NK-92 treated with Interleukin-12 subunit alpha and Interleukin-12 subunit beta, amount 100 ng/mL, for 24 hours (cell line): ENCODE data around the gene TRPM2.
"Not testable (repeated sequence)": the region's sequence is repeated elsewhere in the genome, so short reads cannot be mapped to it uniquely, and the experiment has no call there.

Experiments used
- DNase-seq: peaks from one replicate; lab custom pipeline; 2025; lab: John Stamatoyannopoulos, UW

Gene TRPM2

GRCh38 chr21:44397431-44398031, 44.1 kb downstream of the TRPM2 start:
- no peak for DNase-seq

DNA sequence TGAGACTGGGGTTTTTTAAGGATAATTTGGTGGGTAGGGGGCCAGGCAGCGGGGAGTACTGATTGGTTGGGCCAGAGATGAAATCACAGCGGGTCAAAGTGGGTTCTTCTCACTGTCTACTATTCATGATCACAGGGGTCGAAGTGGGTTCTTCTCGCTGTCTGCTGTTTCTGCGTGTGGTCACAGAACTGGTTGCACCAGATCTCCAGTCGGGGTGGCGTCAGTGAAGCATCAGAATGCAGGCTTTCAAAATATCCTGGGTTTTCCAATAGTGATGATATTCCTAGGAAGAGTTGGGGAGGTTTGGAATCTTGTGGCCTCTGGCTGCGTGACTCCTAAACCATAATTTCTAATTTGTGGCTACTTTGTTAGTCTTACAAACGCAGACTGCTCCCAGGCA, 45.1 kb downstream of the TRPM2 start:
- no peak for DNase-seq

GRCh38 chr21:44399151-44399954, 45.9 kb downstream of the TRPM2 start:
- no peak for DNase-seq

- no peak for DNase-seq
Measured at GRCh38 chr21:44399955-44400790, 46.8 kb downstream of the TRPM2 start.

GRCh38 chr21:44400791-44401385, 47.5 kb downstream of the TRPM2 start:
- DNase-seq, result no peak

- no peak for DNase-seq
Measured at GRCh38 chr21:44401386-44402160, 48.2 kb downstream of the TRPM2 start.

DNA sequence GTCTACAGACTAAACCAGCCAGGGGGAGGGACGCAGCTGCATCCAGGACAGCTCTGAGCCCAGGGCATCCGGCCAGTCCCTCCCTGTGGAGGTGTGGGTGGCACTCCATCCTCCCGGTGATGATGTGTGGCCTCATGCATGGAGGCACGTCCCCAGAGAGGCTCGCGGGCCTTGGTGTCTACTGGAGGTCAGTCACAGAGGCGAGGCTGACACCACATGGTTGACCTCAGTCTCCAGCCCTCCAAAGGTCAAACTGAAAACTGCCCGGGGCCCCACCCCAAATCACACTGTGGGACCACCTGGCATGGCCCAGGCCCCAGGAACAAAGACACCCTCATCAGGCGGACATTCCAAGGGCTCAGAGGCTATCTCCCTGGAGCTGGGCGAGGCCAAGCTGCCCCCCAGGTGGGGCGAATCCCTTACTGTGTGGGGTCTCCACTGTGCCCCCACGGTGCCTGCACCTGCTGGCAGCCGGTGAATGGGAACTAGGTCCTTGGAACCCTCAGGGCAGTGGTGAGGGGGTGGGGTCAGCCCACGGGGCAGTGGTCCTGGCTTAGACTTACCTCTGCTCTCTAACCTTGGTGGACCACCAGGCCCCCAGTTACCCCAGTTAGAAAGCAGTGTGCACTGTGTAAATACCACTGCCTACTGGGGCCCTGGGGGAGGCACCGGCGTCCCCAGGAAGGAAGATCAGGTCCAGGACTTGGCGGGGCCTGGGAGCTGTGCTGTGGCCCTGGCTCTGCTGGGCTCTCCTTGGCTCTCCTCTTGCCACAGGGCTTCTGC, 49.1 kb downstream of the TRPM2 start:
- no peak for DNase-seq

DNA sequence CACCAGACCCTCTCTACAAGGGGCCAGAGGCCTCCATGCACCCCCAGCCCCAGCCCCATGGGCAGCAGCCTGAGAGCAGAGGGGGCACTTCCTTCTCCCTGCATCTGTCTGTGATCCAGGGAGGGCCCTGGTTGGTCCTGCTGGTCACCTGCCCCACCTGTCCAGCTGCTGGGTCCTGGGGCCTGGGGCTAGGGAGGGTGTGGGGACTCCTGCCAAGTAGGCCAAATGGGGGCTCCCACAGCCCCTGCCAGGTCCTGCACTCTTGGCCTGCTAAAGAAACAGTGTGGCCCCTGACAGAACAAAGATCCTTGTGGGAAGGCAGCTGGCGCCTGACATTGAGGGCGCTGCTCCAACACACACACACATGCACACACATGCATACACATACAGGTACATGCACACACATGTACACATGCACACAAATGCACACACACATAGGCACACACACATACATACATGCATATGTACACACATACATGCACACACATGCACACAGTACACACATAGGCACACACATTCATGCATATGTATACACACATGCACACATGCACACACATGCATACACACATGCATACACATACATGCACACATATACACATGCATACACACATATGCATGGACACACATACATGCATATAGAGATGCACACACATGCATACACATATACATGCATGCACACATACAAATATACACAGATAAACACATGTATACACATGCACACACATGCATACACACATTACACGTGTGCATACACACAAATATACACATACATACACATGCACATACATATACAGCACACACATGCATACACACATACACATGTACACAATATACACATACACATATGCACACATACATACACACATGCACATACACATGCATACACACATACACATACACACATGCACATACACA, 49.9 kb downstream of the TRPM2 start:
- DNase-seq, result no peak

DNA sequence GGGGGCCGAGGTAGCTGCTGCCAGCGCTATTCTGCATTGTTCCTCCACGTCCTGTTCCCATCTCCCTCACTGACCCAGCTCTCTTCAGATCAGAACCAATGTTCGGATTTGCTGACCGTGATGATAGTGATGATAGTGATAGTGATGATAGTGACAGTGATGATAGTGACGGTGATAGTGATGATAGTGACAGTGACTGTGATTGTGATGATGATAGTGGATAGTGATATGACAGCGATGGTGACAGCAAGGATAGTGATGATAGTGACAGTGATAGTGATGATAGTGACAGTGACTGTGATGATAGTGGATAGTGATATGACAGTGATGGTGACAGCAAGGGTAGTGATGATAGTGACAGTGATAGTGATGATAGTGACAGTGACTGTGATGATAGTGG, 51.1 kb downstream of the TRPM2 start:
- not testable (repeated sequence) for DNase-seq

DNA sequence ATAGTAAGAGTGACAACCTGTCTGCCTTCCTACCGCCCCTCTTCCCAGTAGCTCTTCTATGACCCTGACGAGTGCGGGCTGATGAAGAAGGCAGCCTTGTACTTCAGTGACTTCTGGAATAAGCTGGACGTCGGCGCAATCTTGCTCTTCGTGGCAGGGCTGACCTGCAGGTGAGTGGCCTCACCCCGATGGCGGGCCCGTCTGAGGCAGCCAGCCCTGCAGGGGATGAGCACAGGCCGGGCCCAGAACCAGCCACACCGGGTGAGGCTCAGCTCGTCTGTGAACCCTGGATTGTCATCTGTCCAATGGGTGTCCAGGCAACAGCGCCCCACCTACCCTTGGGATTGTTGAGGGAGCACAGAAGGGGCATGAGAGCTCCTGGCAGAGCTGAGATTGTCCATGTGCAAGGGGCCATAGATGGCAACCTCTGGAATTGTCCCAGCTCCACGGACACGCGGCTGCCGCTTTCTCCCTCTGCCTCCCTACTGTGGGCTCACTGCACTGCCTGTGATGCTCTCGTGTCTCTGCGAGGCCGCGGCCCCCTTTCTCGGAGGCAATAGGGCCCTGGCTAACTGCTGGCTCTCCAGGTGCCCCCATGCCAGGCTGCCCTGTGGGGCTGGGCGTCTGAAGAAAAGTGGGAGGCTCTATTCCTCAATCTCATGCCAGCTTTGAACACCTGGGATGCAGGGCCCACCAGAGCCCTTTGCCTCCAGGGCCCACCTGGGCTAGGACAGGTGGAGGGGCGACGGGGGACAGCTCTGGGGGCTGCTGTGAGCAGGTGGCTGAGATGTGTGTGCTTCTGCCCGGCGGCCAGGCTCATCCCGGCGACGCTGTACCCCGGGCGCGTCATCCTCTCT, 51.9 kb downstream of the TRPM2 start:
- DNase-seq, result no peak

- DNase-seq, result no peak
Measured at GRCh38 chr21:44405948-44406872, 52.8 kb downstream of the TRPM2 start.

DNA sequence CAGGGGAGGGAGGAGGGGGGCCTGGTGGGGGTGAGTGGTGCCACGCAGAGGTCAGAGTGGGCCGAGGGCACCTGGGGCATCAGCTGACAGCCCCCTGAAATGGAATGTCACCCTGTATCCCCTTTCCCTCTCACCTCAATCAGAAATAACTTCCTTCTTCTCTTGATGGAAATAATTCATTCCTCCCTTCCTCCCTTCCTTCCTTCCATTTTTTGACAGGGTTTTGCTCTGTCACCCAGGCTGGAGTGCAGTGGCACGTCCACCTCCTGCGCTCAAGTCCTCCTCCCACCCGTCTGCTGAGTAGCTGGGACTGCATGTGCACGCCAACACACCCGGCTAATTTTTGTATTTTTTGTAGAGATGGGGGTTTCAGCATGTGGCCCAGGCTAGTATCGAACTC, 53.5 kb downstream of the TRPM2 start:
- no peak for DNase-seq

DNA sequence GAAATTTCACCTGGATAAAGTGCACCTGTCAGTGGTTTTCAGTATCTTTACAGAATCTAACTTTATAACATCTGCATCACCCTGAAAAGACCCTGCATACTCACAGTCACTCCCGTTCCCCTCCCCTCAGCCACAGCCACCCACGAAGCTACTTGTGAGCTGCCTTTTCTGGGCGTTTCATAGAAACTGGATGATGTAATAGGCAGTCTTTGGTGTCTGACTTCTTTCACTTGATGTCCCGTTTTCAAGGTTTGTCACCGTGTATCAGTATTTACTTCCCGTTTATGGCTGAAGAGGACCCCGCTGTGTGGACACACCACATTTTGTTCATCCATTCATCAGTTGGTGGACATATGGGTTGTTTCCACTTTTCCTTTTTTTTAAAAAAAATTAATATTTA, 54.1 kb downstream of the TRPM2 start:
- no peak for DNase-seq

DNA sequence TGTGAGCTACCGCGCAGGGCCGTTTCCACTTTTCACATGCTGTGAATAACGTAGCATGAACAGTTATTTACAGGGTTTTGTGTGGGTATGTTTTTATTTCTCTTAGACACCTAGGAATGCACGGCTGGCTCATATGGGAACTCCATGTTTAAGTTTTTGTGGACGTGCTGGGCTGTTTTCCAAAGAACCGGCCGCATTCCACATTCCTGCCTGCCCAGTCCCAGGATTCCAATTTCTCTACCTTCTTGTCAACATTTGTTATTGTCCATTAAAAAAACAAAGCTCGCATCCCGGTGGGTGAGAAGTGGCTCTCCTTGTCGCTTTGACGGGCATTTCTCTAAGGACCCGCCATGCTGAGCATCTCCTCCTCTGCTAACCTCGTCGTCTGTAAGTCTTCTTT, 54.8 kb downstream of the TRPM2 start:
- DNase-seq, result no peak

DNA sequence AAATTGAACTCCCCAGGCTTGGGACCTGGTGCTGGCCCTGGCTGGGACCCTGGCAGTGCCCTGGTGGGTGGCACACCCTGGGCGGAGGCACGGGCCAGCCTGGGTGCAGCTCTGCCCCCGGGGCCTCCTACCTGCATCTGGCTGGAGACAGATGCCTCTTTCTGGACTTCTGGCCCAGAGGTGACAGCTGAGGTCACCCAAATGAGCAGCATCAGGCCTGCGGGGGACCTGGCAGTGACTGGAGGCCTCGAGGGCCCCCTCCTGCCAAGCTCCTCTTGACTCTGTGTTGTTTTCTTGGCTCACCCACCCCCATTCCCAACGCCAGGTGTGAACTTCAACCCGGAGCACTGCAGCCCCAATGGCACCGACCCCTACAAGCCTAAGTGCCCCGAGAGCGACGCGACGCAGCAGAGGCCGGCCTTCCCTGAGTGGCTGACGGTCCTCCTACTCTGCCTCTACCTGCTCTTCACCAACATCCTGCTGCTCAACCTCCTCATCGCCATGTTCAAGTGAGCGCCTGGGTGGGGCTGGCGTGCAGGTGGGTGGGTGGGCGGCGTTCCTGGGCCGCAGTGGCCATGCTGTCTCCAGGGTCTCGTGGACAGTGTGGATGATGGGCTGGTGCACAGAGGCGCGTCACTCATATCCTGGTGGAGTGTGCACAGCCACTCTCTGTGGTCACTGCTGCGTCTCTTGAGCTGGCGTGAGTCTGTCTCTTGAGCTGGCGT, 60.3 kb downstream of the TRPM2 start:
- DNase-seq, result no peak

- DNase-seq, result no peak
Measured at GRCh38 chr21:44414291-44415072, 61.1 kb downstream of the TRPM2 start.
